ENCODE results near the gene IZUMO1.

- TF ChIP-seq CTCF (IDR thresholded peaks at IDR 0.05), result no peak
- peak; percentile 24 to 63 for TF ChIP-seq POLR2A (IDR thresholded peaks at IDR 0.05)
Observed at GRCh38 chr19:48741129-48741999, 5.3 kb downstream of the IZUMO1 start.

All from Peyer's patch (tissue), 4 donors.